Lower leg skin (tissue), 3 donors: Measurements from ENCODE around the gene EMC10.

Experiments
- POLR2A ChIP-seq, 2 donors: fragments of 450-650 bp; IDR thresholded peaks; one replicate each; pipeline ENCODE4 v1.6.1; 2016 to 2017; ENCODE audit warnings: antibody characterized with exemption in 2 of 2, mild to moderate bottlenecking in 1 of 2, moderate library complexity in 1 of 2
- TF ChIP-seq, protein P1 (sequence below), 3 donors: fragments of 450-650 bp; IDR thresholded peaks; one replicate each; pipeline ENCODE4 v1.5.1; 2016; ENCODE audit warnings: antibody characterized with exemption in 3 of 3, mild to moderate bottlenecking in 3 of 3, moderate library complexity in 2 of 3

DNA sequence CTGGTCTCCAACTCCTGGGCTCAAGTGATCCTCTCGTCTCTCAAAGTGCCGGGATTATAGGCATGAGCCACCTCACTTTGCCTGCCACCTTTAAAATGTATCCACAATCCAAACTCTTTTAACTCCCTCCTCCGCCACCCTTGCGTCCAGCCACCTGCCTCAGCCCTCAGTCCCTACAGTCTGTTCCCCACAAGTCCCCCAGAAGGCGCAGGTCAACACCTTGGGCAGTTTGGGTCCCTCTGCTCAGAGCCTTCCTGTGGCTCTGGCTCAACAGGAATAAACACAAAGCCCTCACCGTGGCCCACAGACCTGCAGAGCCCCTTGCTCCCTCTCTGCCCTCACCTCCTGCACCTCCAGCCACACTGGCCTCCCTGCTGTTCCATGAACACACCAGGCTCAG is 7.5 kb upstream of the EMC10 start:
- TF ChIP-seq, protein P1, sequence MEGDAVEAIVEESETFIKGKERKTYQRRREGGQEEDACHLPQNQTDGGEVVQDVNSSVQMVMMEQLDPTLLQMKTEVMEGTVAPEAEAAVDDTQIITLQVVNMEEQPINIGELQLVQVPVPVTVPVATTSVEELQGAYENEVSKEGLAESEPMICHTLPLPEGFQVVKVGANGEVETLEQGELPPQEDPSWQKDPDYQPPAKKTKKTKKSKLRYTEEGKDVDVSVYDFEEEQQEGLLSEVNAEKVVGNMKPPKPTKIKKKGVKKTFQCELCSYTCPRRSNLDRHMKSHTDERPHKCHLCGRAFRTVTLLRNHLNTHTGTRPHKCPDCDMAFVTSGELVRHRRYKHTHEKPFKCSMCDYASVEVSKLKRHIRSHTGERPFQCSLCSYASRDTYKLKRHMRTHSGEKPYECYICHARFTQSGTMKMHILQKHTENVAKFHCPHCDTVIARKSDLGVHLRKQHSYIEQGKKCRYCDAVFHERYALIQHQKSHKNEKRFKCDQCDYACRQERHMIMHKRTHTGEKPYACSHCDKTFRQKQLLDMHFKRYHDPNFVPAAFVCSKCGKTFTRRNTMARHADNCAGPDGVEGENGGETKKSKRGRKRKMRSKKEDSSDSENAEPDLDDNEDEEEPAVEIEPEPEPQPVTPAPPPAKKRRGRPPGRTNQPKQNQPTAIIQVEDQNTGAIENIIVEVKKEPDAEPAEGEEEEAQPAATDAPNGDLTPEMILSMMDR (IDR thresholded peaks at IDR 0.05) = no peak
- TF ChIP-seq POLR2A (IDR thresholded peaks at IDR 0.05) = no peak
